Spinal cord (tissue), 10 donors: ENCODE data around the gene ZNF195. TPM values are rescaled to one million over a fixed set of nuclear protein-coding genes. Genes with fewer than 3 reads are reported as not detected.
"Not testable (repeated sequence)": the region's sequence is repeated elsewhere in the genome, so short reads cannot be mapped to it uniquely, and the experiment has no call there.

Experiments
- DNase-seq, 6 donors: peaks; one replicate each; pipeline versions ENCODE4 v3.0.0 to v3.0.0-alpha.2; 2013 to 2015; ENCODE audit warnings: low spot score in 6 of 6, low read depth in 4 of 6
- H3K27ac ChIP-seq: one replicate; pipeline ENCODE4 v1.5.1; 2013; ENCODE audit warnings: low read depth, low read length, control low read depth
- H3K27me3 ChIP-seq: one replicate; pipeline ENCODE4 v1.6.1; 2013; ENCODE audit warnings: low read length; ENCODE audit not compliant: control insufficient read depth, insufficient read depth
- H3K36me3 ChIP-seq: one replicate; pipeline ENCODE4 v1.6.1; 2013; ENCODE audit warnings: low read length; ENCODE audit not compliant: control insufficient read depth, insufficient read depth
- H3K4me1 ChIP-seq: one replicate; pipeline ENCODE4 v1.6.1; 2013; ENCODE audit warnings: low read length; ENCODE audit not compliant: control insufficient read depth, insufficient read depth
- H3K4me3 ChIP-seq: one replicate; pipeline ENCODE4 v1.5.1; 2013; ENCODE audit warnings: low read depth, low read length, control low read depth
- H3K9me3 ChIP-seq: one replicate; pipeline ENCODE4 v1.6.1; 2013; ENCODE audit warnings: low read length; ENCODE audit not compliant: control insufficient read depth, insufficient read depth
- WGBS: methylation state at CpG from one replicate; pipeline ENCODE4 v1.1.5; 2013; ENCODE audit warnings: missing lambda C conversion rate; ENCODE audit not compliant: insufficient coverage; 5-methylcytosine and 5-hydroxymethylcytosine counted together
- polyA plus RNA-seq, 2 donors: library from polyadenylated mRNA; unstranded; fragments of 120-200 nt; gene quantifications; one replicate each; pipeline ENCODE4 v1.2.1, GENCODE V29; 2013; ENCODE audit not compliant: insufficient read length in 2 of 2
- total RNA-seq, 2 donors: library from RNA; depleted of rRNA in 1 of 2; stranded (reverse); fragments of 120-200 nt in 1 of 2; fragments of >200 nt in 1 of 2; gene quantifications; one replicate each; pipeline versions ENCODE4 v1.2.3 to v1.2.4, GENCODE V29; 2013 to 2014
- donor health status: healthy.

The ZNF195 gene
- total and polyA plus RNA-seq, 4 donors, result 32.0 to 38.8 (median 33.6) TPM

DNA sequence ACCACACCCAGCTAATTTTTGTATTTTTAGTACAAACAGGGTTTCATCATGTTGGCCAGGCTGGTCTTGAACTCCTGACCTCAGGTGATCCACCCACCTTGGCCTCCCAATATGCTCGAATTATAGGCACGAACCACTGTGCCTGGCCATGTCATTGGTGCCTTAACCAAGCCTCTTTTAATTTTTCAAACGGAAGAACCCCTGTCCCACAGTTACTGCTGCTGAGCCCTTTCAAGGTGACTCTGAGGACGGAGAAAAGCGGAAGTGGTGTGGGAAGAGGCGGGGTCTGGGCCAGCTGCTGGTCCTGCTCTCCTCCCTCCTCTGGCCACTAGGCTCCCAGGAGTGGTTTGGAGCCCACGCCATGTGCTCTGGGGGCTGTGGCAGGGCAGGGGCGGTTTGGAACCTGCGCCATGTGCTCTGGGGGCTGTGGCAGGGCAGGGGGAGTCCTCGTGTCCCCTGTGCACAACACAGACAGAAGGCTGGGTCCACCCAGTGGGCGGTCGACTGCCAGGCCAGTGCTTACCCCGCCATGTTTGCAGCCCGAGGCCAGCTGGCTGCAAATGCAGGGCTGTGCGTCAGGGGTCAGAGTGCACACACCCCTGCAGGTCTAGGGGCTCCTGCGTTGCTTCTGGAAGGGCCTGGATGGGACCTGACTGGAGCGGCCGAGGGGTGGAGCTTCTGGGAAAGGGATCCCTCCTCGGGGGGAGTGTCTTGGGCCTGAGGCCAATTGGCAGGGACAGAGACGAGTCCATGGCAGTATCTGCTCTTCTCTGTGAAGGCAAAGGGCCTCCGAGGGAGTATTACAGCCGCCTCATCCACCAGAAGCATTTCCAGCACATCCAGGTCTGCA lies 25.4 kb upstream of the ZNF195 start:
- 78% methylated on average over 18 of the region's 22 CpGs for WGBS
- peak in 1 of 6 donors; percentile 24 for DNase-seq
- H3K27ac ChIP-seq, result not testable (repeated sequence)

GRCh38 chr11:3402861-3403250 lies 23.9 kb upstream of the ZNF195 start:
- not testable (repeated sequence) for H3K36me3 ChIP-seq, H3K27ac ChIP-seq, H3K4me3 ChIP-seq, DNase-seq, H3K9me3 ChIP-seq, H3K4me1 ChIP-seq, H3K27me3 ChIP-seq
- WGBS, result 95% methylated on average over 8 of the region's 8 CpGs

More for the DNA sequence above, 25.4 kb upstream of the ZNF195 start:
- not testable (repeated sequence) for H3K4me1 ChIP-seq, H3K36me3 ChIP-seq, H3K9me3 ChIP-seq, H3K27me3 ChIP-seq, H3K4me3 ChIP-seq

DNA sequence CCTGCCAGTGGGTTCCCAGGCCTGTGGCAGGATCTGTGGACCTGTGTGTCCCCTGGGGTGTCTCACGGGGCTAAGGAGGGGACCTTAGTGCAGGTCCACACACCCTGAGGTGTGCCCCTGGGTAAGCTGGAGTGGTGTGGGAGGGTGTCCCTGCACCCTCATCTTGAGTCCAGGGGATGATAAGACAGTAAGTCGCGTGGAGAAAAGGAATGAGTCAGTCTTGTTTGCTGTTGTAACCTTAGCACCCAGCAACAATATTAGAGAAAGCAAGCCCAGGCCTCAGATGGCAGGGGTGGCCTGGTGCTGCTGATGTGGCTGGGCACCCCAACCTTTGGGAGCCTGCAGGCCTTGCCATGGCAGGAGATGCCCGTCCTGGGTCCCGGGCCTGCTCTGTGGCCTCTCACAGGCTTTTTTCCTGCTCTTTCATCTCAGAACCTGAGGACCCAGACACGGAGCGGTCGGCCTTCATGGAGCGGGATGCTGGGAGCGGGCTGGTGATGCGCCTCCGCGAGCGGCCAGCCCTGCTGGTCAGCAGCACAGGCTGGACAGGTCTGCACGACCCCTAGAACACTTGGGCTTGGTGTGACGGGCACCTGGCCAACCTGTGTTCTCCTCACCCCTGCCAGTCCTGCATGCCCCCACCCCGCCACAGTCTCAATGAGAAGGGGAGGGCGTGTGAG lies 23.4 kb upstream of the ZNF195 start:
- H3K4me1 ChIP-seq, DNase-seq, H3K36me3 ChIP-seq, H3K9me3 ChIP-seq, H3K27me3 ChIP-seq, H3K4me3 ChIP-seq, H3K27ac ChIP-seq: not testable (repeated sequence)
- WGBS, result 97% methylated on average over 11 of the region's 18 CpGs

GRCh38 chr11:3401052-3401451 lies 22.1 kb upstream of the ZNF195 start:
- not testable (repeated sequence) for H3K9me3 ChIP-seq, H3K27ac ChIP-seq, H3K27me3 ChIP-seq, H3K36me3 ChIP-seq, H3K4me1 ChIP-seq, H3K4me3 ChIP-seq, DNase-seq
- 63% methylated on average over 3 of the region's 4 CpGs for WGBS

DNA sequence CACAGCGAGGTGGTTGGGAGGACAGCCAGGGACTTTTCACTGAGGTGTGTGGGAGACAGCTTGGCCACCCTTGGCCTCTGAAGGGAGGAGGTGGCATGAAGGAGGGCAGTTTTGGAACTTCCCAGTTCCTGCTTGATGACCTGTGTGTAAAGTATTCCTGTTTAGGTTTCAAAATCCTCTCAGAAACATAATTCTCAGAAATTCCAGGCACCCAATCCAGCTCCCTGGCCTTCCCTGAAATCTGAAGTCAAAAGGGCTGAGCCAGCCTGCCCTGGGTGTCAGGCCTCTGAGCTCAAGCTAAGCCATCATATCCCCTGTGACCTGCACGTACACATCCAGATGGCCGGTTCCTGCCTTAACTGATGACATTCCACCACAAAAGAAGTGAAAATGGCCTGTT lies 19.6 kb upstream of the ZNF195 start:
- DNase-seq, H3K27me3 ChIP-seq, H3K4me3 ChIP-seq, H3K4me1 ChIP-seq, H3K36me3 ChIP-seq, H3K9me3 ChIP-seq, H3K27ac ChIP-seq: not testable (repeated sequence)
- WGBS, result no CpG with 5 or more reads among the region's 3 CpGs

- 85% methylated on average over 2 of the region's 4 CpGs for WGBS
Measured at GRCh38 chr11:3398106-3398505, 19.2 kb upstream of the ZNF195 start.

DNA sequence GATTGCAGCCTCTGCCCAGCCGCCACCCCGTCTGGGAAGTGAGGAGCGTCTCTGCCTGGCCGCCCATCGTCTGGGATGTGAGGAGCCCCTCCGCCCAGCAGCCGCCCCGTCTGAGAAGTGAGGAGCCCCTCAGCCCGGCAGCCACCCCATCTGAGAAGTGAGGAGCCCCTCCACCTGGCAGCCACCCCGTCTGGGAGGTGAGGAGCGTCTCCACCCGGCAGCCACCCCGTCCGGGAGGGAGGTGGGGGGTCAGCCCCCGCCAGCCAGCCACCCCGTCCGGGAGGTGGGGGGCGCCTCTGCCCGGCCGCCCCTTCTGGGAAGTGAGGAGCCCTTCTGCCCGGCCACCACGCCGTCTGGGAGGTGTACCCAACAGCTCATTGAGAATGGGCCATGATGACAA lies 18.3 kb upstream of the ZNF195 start:
- not testable (repeated sequence) for H3K9me3 ChIP-seq, H3K36me3 ChIP-seq, H3K27ac ChIP-seq, H3K4me3 ChIP-seq, H3K4me1 ChIP-seq, H3K27me3 ChIP-seq, DNase-seq
- 96% methylated on average over 11 of the region's 23 CpGs for WGBS

More at GRCh38 chr11:3398106-3398505, 19.2 kb upstream of the ZNF195 start:
- H3K36me3 ChIP-seq, H3K4me1 ChIP-seq, H3K9me3 ChIP-seq, DNase-seq, H3K4me3 ChIP-seq, H3K27ac ChIP-seq, H3K27me3 ChIP-seq: not testable (repeated sequence)

DNA sequence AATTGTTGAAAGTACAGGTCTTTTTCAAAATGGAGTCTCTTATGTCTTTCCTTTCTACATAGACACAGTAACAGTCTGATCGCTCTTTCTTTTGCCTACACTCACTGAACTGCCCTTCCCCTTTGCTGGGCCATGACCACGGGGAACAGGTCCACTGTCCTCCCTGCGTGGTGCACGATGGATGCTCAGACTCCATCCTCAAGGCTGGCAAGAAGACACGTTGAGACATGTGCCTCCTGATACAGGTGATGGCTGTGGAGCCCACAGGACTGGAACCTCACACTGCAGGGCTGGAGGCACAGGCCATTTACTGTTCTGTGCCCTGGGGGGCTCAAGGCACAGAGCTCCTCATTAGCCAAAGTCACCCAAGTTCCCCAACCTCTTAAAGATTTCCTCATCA lies 16.5 kb upstream of the ZNF195 start:
- not testable (repeated sequence) for H3K4me3 ChIP-seq, DNase-seq, H3K9me3 ChIP-seq, H3K27me3 ChIP-seq, H3K36me3 ChIP-seq, H3K4me1 ChIP-seq, H3K27ac ChIP-seq
- WGBS, result 82% methylated on average over 5 of the region's 5 CpGs

DNA sequence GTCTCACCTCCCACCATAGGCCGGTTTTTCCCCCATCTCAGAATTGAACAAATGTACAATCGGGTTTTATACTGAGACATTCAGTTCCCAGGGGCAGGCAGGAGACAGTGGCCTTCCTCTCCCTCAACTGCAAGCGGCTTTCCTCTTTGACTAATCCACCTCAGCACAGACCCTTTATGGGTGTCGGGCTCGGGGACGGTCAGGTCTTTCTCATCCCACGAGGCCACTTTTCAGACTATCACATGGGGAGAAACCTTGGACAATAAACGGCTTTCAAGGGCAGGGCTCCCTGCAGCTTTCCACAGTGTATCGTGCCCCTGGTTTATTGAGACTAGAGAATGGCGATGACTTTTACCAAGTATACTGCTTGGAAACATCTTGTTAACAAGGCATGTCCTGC lies 16.0 kb upstream of the ZNF195 start:
- H3K36me3 ChIP-seq, H3K4me3 ChIP-seq, H3K27ac ChIP-seq, H3K27me3 ChIP-seq, H3K9me3 ChIP-seq, DNase-seq, H3K4me1 ChIP-seq: not testable (repeated sequence)
- 56% methylated on average over 8 of the region's 10 CpGs for WGBS

DNA sequence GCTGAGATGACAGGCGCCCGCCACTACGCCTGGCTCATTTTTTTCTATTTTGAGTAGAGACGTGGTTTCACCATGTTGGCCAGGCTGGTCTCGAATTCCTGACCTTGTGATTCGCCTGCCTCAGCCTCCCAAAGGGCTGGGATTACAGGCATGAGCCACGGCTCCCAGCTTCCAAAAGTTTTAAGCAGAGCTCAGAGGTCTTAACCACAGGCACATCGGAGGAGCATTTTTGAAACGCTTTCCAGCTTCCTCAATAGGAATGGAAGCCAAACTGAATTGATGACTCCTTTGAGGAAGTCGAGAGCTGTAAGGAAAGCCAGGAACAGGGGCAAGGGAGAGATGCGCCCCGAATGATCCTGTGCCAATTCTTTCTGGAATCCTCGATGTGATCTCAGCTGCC lies 14.5 kb upstream of the ZNF195 start:
- not testable (repeated sequence) for H3K27ac ChIP-seq, H3K4me3 ChIP-seq, H3K36me3 ChIP-seq, DNase-seq, H3K27me3 ChIP-seq, H3K9me3 ChIP-seq, H3K4me1 ChIP-seq
- WGBS, result 97% methylated on average over 3 of the region's 13 CpGs
